Epithelial cell of proximal tubule (primary cell): ENCODE measurements around the gene AMZ1. TPM values are rescaled to one million over a fixed set of nuclear protein-coding genes. Genes with fewer than 3 reads are reported as not detected.
A peak's percentile ranks its signal among the peaks of the same experiment; 100 is the strongest.

ENCODE experiments used
- DNase-seq: peaks from one replicate; pipeline ENCODE4 v3.0.0-alpha.2; 2011; ENCODE audit warnings: low read depth
- H3K4me3 ChIP-seq: 2 replicates; pipeline ENCODE4 v1.5.1; 2011; ENCODE audit warnings: low read depth, mild to moderate bottlenecking, low read length
- total RNA-seq: library from RNA; depleted of rRNA; stranded (reverse); fragments of >200 nt; gene quantifications from 2 replicates; pipeline ENCODE4 v1.2.3, GENCODE V29; 2015
- TF ChIP-seq, protein P1 (sequence below): conservative IDR thresholded peaks from 2 replicates; pipeline ENCODE4 v1.5.1; 2012; ENCODE audit warnings: low read depth, mild to moderate bottlenecking, low read length

The AMZ1 gene
- total RNA-seq, 1 donor from 2014 or later: 0.29 TPM

DNA sequence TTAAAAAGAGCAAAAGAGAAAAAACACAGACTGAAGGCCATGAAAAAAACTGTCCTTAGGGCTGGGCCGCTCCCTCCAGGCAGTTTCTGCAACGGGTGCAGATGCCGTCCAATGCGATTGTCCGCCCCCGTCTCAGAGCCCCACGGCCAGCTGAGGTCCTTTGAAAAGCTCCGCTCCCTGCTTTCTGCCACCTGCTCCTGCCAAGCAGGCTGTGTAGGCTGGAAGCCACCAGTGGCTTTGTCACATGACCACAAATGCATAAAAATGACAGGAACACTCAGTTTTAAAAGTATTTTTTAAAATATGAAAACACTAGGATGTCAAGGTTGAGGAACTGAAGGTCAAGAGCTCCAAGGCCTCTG is 71.7 kb downstream of the AMZ1 start:
- no peak overlapping the region for H3K4me3 ChIP-seq
- TF ChIP-seq, protein P1, sequence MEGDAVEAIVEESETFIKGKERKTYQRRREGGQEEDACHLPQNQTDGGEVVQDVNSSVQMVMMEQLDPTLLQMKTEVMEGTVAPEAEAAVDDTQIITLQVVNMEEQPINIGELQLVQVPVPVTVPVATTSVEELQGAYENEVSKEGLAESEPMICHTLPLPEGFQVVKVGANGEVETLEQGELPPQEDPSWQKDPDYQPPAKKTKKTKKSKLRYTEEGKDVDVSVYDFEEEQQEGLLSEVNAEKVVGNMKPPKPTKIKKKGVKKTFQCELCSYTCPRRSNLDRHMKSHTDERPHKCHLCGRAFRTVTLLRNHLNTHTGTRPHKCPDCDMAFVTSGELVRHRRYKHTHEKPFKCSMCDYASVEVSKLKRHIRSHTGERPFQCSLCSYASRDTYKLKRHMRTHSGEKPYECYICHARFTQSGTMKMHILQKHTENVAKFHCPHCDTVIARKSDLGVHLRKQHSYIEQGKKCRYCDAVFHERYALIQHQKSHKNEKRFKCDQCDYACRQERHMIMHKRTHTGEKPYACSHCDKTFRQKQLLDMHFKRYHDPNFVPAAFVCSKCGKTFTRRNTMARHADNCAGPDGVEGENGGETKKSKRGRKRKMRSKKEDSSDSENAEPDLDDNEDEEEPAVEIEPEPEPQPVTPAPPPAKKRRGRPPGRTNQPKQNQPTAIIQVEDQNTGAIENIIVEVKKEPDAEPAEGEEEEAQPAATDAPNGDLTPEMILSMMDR: no peak
- DNase-seq: no peak

- DNase-seq: no peak
- H3K4me3 ChIP-seq: no peak overlapping the region
- TF ChIP-seq, protein P1: peak; percentile 65
Measured at GRCh38 chr7:2760098-2760889, 72.3 kb downstream of the AMZ1 start.

DNA sequence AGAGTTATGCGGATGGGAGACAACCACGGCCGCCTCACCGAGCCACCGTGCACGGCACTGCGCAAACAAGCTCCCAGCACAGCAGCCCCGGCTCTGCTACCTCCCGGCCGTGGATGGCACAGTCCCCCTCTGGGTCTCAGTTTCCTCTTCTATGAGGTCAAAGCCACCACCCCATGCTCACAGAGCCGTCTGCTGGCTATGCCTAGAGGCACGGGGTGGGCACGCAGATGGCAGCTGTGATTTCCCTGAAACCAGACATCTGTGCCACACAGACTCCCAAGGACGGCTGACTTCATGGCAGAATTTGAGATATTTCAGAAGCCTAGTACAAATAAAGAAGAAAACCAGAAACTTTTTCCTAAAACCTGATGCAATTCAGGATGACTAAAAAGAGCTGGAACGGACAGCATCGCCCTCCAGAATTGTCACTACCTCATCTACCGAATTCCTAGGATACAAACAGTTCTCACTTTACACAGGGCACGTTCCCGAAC is 73.2 kb downstream of the AMZ1 start:
- no peak overlapping the region for H3K4me3 ChIP-seq
- TF ChIP-seq, protein P1: no peak
- DNase-seq: no peak

GRCh38 chr7:2761801-2762497 is 73.9 kb downstream of the AMZ1 start:
- TF ChIP-seq, protein P1: no peak
- DNase-seq: no peak
- no peak overlapping the region for H3K4me3 ChIP-seq

GRCh38 chr7:2763597-2763996 is 75.6 kb downstream of the AMZ1 start:
- TF ChIP-seq, protein P1: no peak
- H3K4me3 ChIP-seq: no peak overlapping the region
- DNase-seq: no peak

DNA sequence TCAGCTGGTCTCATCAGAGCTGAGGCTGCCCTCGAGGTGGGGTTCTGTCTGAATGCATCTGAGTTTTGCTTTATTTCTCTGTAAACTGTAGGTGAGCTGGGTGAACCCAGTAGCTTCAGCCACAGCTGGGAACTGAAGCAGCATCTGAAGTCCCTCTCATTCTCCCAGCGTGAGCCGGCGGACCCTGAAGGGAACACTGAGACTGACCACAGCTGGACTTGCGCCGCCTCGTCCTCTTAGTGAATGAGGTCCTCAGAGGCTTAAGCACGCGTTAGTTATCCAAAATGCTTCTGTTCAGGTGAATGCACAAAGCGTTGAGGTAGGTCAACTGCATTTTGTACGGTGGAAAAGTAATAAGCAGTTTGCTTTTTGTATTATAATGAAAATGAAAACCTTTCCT is 76.6 kb downstream of the AMZ1 start:
- TF ChIP-seq, protein P1: no peak
- H3K4me3 ChIP-seq: no peak overlapping the region
- DNase-seq: no peak

Other genes starting within 250 kb of the AMZ1 start
- not detected in 2 replicates for gene GRIFIN, start 211.8 kb upstream of the AMZ1 start, total RNA-seq
- gene LFNG, start 168.4 kb upstream of the AMZ1 start, total RNA-seq: 32.1 and 37.0 TPM in 2 replicates
- gene BRAT1, start 132.7 kb upstream of the AMZ1 start, total RNA-seq: 53.0 and 68.9 TPM in 2 replicates
- gene IQCE, start 129.2 kb upstream of the AMZ1 start, total RNA-seq: 8.7 and 25.0 TPM in 2 replicates
- gene TTYH3, start 56.2 kb upstream of the AMZ1 start, total RNA-seq: 93.3 and 97.6 TPM in 2 replicates
- 19.3 and 22.4 TPM in 2 replicates for gene GNA12, start 156.1 kb downstream of the AMZ1 start, total RNA-seq